NCI-H524 treated with DMSO at 0.1 percent for 48 hours (cell line): ENCODE measurements around the gene ANTXR2.
A peak's percentile ranks its signal among the peaks of the same experiment; 100 is the strongest.

ENCODE experiments used
- DNase-seq: peaks from one replicate; lab custom pipeline; 2025; lab: John Stamatoyannopoulos, UW

ANTXR2 gene

DNA sequence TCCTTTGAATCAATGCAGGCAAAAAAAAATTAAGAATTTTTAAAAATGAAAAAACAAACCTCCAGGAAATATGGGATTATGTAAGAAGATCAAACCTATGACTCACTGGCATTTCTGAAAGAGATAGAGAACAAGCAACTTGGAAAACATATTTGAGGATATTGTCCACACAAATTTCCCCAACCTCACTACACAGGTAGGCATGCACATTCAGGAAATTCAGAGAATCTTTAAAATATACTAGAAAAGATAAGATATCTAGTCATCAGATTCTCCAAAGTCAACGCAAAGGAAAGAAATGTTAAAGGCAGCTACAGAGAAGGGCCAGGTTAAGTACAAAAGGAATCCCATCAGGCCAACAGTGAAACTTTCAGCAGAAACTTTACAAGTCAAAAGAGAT, 85.6 kb downstream of the ANTXR2 start:
- no peak for DNase-seq

- DNase-seq = no peak
Measured at GRCh38 chr4:79983431-79983830, 89.6 kb downstream of the ANTXR2 start.

DNA sequence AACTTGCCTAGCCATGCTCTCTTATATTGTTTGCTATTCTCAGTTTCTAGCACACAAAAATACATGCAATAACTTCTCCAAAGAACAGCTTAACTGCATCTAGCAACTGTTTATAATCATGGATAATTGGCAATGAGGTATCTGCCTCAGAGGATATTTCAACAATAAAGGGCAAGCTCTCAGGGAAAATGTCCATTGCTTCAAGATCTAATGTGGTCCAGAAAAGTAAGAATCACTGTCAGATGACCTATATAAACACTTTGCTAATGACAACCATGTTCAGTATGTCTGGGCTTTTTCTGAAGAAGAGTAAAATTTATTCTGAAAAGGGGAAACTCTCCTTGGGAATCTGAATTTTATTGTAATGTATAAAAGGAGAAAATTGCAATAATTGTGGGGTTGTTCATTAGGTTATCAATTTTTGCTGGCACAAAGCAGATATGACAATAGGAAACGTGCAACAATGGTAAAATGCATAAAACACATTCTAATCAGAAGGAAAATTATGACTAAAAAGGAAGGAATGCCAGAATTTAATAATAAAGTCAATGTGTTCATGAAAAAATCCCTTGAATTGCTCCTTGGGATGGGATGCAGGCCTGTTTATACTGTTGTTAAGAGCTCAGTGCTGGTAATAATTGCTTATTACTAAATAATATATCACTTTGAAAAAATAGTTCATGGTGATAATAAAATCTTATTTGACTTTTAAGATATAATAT, 90.3 kb downstream of the ANTXR2 start:
- DNase-seq = no peak

DNA sequence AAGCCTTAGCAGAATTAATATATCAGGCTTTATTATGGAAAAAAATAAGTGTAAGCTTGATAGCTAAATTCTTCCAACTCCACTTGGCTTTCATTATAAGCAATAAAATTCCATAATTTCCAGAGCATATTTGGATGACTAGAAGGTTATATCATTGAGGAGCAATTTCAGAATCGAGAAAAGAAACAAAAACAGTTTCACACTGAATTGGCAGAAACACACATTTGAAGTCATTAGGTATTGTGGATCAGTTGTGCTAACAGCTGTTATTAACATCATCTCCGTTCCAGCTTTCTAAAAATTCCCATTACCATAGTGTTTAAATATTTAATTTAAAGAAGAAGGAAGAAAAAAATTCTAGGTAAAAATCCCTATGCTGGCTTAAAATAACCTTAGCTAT, 92.6 kb downstream of the ANTXR2 start:
- DNase-seq = no peak

DNA sequence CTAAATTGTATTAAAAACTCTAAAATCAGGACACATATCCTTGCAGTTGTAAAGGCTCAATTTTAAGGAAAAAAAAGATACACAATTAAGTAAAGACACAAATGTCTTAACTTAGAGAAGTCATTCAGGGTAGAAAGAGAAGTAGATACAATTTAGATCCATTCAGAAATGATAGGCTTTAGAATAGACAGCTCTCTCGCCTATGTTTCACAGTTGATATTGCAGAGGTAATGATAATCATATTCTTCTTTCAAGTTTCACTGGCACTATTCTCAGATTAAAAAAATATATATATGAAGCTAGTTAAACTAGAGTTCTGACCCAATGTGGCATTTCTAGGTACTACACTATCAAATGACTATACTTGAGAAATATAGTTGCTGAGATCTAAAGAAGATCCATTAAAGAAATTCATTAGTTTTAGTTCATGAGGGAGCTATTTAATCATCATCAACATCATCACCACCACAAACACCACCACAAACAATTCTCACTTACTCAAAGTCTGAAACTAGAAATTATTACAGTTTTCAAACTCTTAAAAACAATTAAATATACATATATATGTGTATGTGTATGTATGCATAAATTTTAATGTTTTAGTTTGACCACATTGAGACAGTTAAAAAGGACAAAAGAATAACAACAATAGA, 93.1 kb downstream of the ANTXR2 start:
- DNase-seq = no peak

- no peak for DNase-seq
Measured at GRCh38 chr4:79977131-79977840, 95.7 kb downstream of the ANTXR2 start.

GRCh38 chr4:79964400-79965211, 108.4 kb downstream of the ANTXR2 start:
- peak; percentile 74 for DNase-seq

- no peak for DNase-seq
Measured at GRCh38 chr4:79964020-79964399, 109.0 kb downstream of the ANTXR2 start.

DNA sequence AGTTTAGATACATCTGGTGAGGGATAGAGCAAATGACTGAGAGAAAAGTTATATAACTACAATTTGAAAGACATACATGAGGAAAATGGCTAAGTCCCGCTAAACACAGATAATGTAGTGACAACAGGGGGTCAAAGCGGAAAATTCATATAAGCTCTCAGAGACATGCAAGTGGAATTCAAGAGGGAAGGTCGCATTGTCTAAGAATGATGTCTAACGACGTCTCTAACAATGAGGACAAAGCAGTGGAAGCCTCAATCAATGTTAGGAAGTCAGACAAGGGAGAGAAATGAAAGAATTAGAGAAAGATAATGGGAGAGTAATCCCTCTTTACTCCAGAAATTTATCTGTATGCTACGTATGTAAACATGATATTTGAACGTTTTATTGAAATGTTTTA, 113.4 kb downstream of the ANTXR2 start:
- no peak for DNase-seq

GRCh38 chr4:79958466-79959264, 114.4 kb downstream of the ANTXR2 start:
- DNase-seq = peak; percentile 84

- DNase-seq = peak; percentile 26
Measured at GRCh38 chr4:79949178-79949577, 123.9 kb downstream of the ANTXR2 start.

DNA sequence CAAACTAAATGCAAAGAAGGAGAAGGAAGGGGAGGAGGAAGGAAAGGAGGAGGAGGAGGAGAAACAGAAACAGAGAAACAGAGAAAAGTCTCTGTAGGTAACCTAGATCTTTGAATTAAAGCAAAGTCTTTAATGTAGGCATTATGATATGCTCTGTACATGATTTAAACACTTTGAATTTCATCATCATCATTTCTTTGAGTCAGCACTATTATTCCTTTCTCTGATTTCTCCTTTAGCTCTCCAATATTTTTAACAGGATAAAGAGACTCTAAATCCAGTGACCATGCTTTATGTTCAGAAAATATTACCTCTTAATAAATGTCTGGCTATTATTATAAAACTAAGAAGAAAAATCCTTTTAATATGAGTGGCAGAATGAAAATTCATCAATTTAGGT, 124.3 kb downstream of the ANTXR2 start:
- DNase-seq = no peak

GRCh38 chr4:79948261-79948660, 124.8 kb downstream of the ANTXR2 start:
- DNase-seq = no peak

- no peak for DNase-seq
Measured at GRCh38 chr4:79947386-79947785, 125.6 kb downstream of the ANTXR2 start.

DNA sequence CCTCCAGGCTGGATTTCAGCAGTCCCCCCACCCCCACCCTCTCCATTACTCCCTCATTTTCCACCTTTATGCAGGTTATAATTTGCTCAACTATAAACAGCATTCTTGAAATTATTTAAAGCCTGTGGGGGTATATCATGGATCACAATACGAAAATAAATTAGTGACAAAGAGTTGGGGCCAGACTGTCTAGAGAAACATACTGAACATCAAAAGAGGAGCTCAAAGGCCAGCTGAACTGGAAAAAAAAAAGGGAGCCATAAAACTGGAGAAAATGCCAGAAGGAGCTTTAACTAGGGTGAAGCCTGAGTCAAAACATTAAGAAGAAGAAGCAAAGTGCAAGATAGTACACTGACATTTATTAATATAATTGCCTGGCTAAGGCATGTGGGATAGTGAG, 137.8 kb downstream of the ANTXR2 start:
- DNase-seq = no peak

- no peak for DNase-seq
Measured at GRCh38 chr4:79934660-79935059, 138.4 kb downstream of the ANTXR2 start.

DNA sequence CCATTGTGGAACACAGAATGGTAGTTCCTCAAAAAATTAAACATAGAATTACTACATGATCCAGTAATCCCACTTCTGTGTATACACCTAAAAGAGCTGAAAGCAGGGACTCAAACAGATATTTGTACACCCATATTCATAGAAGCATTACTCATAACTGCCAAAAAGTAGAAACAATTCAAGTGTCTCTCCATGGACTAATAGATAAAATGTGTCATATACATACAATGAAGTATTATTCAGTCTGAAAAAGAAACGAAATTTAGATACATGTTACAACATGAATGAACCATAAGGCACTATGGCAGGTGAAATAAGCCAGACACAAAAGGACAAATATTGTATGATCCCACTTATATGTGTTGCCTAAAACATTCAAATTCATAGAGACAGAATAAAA, 145.1 kb downstream of the ANTXR2 start:
- no peak for DNase-seq

GRCh38 chr4:79923281-79923680, 149.7 kb downstream of the ANTXR2 start:
- no peak for DNase-seq

DNA sequence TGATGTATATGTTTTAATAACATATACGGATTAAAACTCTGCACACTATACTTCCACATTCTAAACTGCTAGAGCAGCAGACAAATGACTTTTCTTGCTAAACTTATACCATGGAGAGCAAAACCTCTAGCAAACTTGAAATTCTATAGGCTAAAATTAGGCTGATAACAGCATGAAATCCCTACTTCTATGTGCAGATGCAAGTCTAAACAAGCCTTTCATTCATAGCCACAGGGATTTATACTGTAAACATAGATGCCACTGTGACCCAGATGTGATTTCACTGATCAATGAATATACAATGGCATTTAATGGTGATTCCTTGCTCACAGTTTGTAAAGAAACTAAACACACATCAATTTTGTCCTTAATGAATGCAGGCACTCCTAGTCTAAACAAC, 151.0 kb downstream of the ANTXR2 start:
- no peak for DNase-seq

DNA sequence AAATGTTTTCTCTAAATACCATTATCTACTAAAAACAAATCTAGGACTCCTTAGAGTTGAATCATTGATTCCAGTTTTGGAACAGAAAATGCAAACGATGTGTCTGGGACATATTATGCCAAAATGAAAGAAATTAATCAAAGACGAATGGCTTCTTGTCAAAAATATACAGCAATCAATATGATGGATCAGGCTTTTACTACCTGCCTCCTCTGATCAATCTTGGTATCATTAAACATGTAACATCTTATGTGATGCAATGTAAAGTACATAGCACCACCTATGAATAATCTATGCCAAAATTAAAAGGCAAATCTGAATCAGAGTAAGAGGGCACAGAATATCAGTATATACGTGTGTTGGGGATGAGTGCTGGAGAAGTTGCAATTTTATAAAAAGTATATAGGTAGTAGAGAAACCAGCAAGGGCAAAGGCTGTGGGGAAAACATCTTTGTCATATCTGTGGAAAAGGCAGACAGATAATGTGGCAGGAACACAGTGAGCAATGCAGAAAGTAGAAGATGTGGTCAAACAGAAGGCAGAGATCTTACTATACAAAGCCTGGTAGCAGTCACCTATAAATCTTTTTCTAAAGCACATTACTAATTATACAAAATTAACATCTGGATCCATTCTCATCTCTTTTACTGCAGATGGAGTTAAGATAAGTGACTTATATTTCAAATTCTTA, 152.7 kb downstream of the ANTXR2 start:
- no peak for DNase-seq

DNA sequence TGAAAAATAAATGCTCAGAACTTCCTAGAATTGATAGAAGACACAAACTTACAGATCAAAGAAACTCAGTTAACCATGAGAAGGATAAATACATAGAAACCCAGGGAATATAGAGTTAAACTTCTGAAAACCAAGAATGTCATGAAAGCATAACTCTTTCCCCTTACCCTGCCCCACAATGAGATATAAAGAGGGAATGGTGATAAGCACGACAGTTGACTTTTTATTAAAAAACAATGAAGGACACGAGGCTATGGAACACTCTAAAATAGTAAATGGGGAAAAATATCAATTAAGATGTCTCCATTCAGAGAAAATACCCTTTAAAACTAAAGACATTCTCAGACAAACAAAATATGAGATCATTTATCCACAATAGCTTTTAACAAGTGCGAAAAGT, 154.7 kb downstream of the ANTXR2 start:
- no peak for DNase-seq
